GM19239 (cell line): ENCODE results near the gene ASAP2.

Experiments
- DNase-seq: peaks from one replicate; pipeline ENCODE4 v3.0.0; 2011; ENCODE audit warnings: low spot score; ENCODE audit not compliant: insufficient read length
- FAIRE-seq: peaks from 2 replicates; lab custom pipeline; 2011; peaks lifted over from hg19 to GRCh38; lab: Jason Lieb, UNC

ASAP2 gene

DNA sequence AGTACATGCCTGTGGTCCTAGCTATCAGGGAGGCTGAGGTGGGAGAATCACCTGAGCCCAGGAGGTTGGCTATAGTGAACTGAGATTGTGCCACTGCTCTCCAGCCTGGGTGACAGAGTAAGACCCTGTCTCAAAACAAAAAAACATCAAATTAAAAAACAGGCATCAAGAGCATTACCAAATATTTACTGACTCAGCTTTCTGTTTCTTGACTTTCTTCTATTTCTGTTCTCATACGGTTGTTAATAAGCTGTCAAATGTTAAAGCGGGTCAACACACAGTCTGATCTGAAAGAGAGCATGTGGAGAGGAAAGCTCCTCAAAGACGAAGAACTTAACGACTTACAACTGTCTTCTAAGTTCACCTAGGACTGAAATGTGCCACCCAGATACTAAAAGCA lies 157.8 kb downstream of the ASAP2 start:
- no peak for DNase-seq
- no peak for FAIRE-seq

GRCh38 chr2:9364791-9365497 lies 158.3 kb downstream of the ASAP2 start:
- no peak for FAIRE-seq

DNA sequence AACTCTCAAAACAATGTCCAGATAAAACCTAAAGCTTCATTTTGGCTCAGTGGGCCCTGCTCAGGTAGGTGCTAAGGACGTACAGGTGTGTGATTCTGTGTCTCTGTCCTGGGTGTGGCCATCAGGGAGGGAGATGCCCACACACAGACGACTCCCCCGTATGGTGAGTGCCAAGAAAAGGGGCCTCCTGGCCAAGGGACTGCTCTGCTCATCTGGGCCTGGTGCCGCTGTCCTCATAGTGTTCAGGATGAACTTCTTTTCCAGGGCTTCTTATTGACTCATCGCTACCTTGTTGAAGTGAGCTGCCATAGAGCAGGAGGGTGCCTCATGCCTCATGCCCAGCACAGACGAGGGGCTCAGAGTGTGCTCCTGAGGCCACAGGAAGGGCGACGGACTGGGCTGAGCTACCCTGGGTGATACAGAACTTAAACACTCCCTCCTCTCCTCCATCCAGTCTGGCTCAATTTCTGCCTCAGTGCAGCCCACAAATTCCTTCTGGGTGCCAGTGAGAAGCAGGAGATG lies 158.9 kb downstream of the ASAP2 start:
- FAIRE-seq, result no peak
- DNase-seq, result no peak

More at GRCh38 chr2:9364791-9365497, 158.3 kb downstream of the ASAP2 start:
- DNase-seq, result no peak

- no peak for DNase-seq
- FAIRE-seq, result no peak
Measured at GRCh38 chr2:9366026-9366425, 159.4 kb downstream of the ASAP2 start.

- FAIRE-seq (no peak), DNase-seq (no peak)
Measured at GRCh38 chr2:9370746-9371145, 164.1 kb downstream of the ASAP2 start.

DNA sequence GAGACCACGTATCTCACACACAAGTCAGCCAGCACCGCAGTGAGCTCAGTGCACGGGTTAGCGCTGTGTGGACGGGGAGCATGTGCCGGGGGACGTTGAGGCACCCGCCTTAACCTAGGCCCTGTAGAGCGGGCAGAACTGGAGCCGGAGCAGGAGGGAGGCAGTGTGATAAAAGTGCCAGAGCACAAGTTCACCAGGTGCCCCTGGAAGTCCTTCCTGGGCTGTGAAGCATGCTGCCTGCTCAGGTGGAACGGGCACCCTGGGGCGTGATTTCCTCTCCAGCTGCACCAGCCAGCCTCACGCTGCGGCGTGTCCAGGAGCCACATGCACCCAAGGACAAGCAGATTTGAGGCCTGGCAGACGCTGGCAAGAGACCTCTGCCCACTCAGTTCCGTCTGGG lies 166.4 kb downstream of the ASAP2 start:
- peak; percentile 28 for DNase-seq
- FAIRE-seq, result no peak

GRCh38 chr2:9373476-9373875 lies 166.9 kb downstream of the ASAP2 start:
- FAIRE-seq, result no peak
- no peak for DNase-seq

- FAIRE-seq (no peak), DNase-seq (no peak)
Measured at GRCh38 chr2:9374071-9374730, 167.6 kb downstream of the ASAP2 start.

DNA sequence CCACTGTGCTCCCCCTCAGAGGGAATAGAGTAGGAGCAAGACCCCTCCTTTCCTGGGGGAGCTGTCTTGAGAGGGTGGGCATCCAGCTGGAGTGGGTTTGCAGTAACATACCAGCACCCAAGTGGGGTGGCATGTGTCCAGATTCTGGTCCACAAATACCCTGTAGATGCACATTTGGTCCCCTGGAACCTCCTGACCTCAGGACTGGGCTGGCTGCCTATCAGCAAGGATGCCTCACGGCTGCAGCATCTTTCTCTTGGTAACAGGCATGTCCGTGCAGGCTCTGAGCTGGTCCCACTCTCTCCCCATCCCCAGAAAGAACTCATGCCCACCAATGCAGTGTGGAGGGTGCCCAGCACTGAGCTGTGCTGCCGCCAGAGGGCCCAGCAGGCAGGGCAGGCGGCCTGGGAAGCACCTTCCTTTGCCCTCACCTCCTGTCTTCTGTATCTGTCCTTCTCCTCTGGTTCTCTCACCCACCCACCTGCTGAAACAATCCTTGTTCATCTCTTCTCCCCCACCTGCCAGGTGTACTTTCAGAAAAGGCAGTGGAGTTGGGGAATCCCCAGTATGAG lies 169.3 kb downstream of the ASAP2 start:
- FAIRE-seq, result no peak

GRCh38 chr2:9377461-9378097 lies 171.0 kb downstream of the ASAP2 start:
- FAIRE-seq, result no peak
- no peak for DNase-seq

More for the DNA sequence above, 169.3 kb downstream of the ASAP2 start:
- DNase-seq, result no peak

DNA sequence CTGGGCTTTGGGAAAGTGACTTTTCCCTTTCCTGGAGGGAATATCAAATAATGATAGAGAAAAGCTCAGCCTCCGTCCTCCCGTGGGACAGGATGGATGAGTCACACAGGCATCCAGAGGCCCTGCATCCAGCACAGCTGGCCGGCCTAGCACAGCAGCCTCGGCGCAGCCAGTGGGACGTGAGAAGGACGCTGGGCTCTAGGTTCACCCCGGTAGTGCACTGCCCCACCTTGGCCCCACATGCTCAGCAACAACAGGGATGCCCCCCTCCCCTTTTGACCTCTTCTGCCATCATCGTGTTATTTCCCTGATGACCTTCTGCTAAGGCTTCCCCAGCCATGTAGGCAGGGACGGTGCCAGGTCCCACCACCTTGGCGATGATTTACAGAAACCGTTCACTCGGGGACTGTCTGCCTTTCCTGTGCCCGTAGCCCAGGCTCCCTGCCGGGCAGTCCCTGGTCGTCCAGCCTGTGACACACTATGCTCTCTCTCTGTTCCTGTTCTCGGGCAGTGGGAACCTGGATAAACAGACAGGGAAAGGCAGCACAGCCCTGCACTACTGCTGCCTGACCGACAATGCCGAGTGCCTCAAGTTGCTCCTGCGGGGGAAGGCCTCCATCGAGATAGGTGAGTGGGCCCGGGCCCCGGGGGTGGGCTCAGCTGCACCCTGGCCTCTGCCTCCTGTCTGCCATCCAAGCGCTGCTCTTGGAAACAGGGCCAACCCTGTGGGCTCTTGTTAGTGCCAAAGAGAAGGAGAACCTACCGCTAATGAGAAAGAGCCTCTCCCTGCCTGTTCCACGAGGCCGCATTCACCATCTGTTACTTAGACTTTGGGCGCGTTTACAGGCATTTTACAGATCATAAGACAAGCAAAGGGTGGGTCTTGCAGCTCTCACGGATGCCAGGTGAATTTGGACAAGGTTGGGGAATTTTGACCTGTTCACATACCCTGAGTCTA lies 172.1 kb downstream of the ASAP2 start:
- DNase-seq (no peak), FAIRE-seq (no peak)

DNA sequence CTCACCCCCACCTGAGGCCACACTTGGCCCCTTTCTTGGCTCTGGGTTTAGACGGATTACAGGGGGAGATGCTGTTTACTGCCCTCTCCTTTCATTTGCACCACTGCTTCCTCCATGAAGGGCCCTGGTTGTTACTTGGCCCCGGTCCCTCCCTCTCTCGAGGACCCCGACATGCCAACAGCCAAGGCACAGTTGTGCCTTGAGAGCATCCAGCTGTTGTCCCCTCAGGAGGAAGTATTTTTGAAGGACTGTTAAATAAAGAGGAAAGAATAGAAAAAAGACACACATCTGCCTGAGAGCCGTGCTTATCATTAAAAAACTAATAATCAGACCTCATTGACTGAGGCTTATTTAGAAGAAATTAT lies 172.8 kb downstream of the ASAP2 start:
- FAIRE-seq, result no peak
- no peak for DNase-seq

- FAIRE-seq (no peak), DNase-seq (no peak)
Measured at GRCh38 chr2:9380702-9381628, 174.4 kb downstream of the ASAP2 start.

- no peak for DNase-seq
- FAIRE-seq, result no peak
Measured at GRCh38 chr2:9382604-9383235, 176.1 kb downstream of the ASAP2 start.

DNA sequence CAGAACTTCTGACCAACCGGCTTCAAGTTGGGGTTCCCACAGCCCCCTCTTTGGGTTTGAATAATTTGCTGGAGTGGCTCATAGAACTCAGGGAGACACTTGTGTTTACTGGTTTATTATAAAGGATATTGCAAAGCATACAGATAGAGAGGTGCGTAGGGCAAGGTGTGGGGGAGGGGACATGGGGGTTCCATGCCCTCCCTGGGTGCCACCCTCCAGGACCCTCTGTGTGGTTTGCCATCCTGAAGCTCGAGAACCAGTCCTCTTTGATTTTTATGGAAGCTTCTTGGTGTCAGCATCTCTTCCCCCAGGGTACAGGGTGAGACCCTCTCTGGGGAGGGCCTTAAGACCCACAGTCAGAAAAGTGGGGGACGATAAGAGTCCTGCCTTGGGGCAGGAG lies 177.9 kb downstream of the ASAP2 start:
- DNase-seq, result no peak
- no peak for FAIRE-seq

- FAIRE-seq (no peak), DNase-seq (no peak)
Measured at GRCh38 chr2:9385841-9386240, 179.2 kb downstream of the ASAP2 start.

GRCh38 chr2:9388199-9388681 lies 181.6 kb downstream of the ASAP2 start:
- DNase-seq, result no peak
- no peak for FAIRE-seq
